IMR-90 (cell line): Measurements from ENCODE around the gene NGB. TPM values are rescaled to one million over a fixed set of nuclear protein-coding genes. Genes with fewer than 3 reads are reported as not detected.
A peak's percentile ranks its signal among the peaks of the same experiment; 100 is the strongest.

Source experiments
- ATAC-seq: fragments of 200-7000 bp; cut with Tn5 transposase; 2 replicates; pipeline ENCODE4 v1.9.1; 2020; ENCODE audit warnings: low read depth, mild to moderate bottlenecking, moderate library complexity
- BruUV-seq: library from RNA; stranded (reverse); fragments of 400-500 nt; replicated peaks from 2 replicates; lab custom pipeline; 2021; lab: Mats Ljungman, UMichigan
- CTCF ChIA-PET: fragments of 300-600 bp; formaldehyde crosslinking; extraction: SDS; loops from one replicate; lab custom pipeline; 2021; ENCODE audit warnings: antibody characterized with exemption; lab: Yijun Ruan, JAX
- POLR2A ChIA-PET: fragments of 300-600 bp; sonication (Branson Sonifier 250); formaldehyde crosslinking; loops from one replicate; lab custom pipeline; 2022; ENCODE audit warnings: antibody characterized with exemption; ENCODE audit not compliant: unreplicated experiment; lab: Charles Lee
- DNase-seq: peaks from one replicate; pipeline ENCODE4 v3.0.0; 2013
- H2AFZ ChIP-seq: replicated peaks from 2 replicates; pipeline ENCODE3; 2013; ENCODE audit warnings: low read length, mild to moderate bottlenecking; ENCODE audit not compliant: poor library complexity
- H2AK5ac ChIP-seq: 2 replicates; pipeline ENCODE4 v1.6.1; 2013; ENCODE audit warnings: low read depth, low read length, inconsistent platforms
- H2AK9ac ChIP-seq: replicated peaks from 2 replicates; pipeline ENCODE3; 2013; ENCODE audit warnings: mild to moderate bottlenecking, low read depth, low read length, moderate library complexity; ENCODE audit not compliant: poor library complexity
- H2BK120ac ChIP-seq: 2 replicates; pipeline ENCODE4 v1.6.1; 2013; ENCODE audit warnings: low read depth, low read length, inconsistent platforms
- H2BK15ac ChIP-seq: 3 replicates; pipeline ENCODE4 v1.6.1; 2013; ENCODE audit warnings: low read depth, low read length, inconsistent platforms
- H2BK20ac ChIP-seq: 2 replicates; pipeline ENCODE4 v1.6.1; 2013; ENCODE audit warnings: low read depth, mild to moderate bottlenecking, inconsistent platforms, low read length, moderate library complexity
- H2BK5ac ChIP-seq: 2 replicates; pipeline ENCODE4 v1.6.1; 2013; ENCODE audit warnings: mild to moderate bottlenecking, low read depth, low read length, inconsistent platforms; ENCODE audit not compliant: poor library complexity, severe bottlenecking
- H3K14ac ChIP-seq: replicated peaks from 2 replicates; pipeline ENCODE4 v1.6.1; 2013; ENCODE audit warnings: low read depth, low read length, inconsistent platforms
- H3K18ac ChIP-seq: 2 replicates; pipeline ENCODE4 v1.6.1; 2013; ENCODE audit warnings: low read depth, low read length, control low read depth
- H3K23ac ChIP-seq: 2 replicates; pipeline ENCODE4 v1.6.1; 2013; ENCODE audit warnings: low read depth, low read length, inconsistent platforms
- H3K27ac ChIP-seq: 2 replicates; pipeline ENCODE4 v1.5.1; 2013; ENCODE audit warnings: mild to moderate bottlenecking, control low read depth, low read length; ENCODE audit not compliant: insufficient read depth
- H3K27me3 ChIP-seq: 2 replicates; pipeline ENCODE4 v1.6.1; 2013; ENCODE audit warnings: low read length; ENCODE audit not compliant: control insufficient read depth, insufficient read depth
- H3K36me3 ChIP-seq: 2 replicates; pipeline ENCODE4 v1.6.1; 2013; ENCODE audit warnings: low read length, mixed read lengths; ENCODE audit not compliant: control insufficient read depth, insufficient read depth
- H3K4ac ChIP-seq: 2 replicates; pipeline ENCODE4 v1.6.1; 2013; ENCODE audit warnings: low read depth, low read length, inconsistent platforms
- H3K4me1 ChIP-seq: 2 replicates; pipeline ENCODE4 v1.6.1; 2013; ENCODE audit warnings: low read length, mixed read lengths; ENCODE audit not compliant: control insufficient read depth, insufficient read depth
- H3K4me2 ChIP-seq: 2 replicates; pipeline ENCODE4 v1.6.1; 2013; ENCODE audit warnings: low read depth, mild to moderate bottlenecking, control low read depth, low read length, moderate library complexity
- H3K4me3 ChIP-seq: 2 replicates; pipeline ENCODE4 v1.5.1; 2013; ENCODE audit warnings: low read depth, mild to moderate bottlenecking, control low read depth, low read length, moderate library complexity; ENCODE audit not compliant: insufficient read depth
- H3K56ac ChIP-seq: 2 replicates; pipeline ENCODE4 v1.6.1; 2013; ENCODE audit warnings: low read length, inconsistent platforms; ENCODE audit not compliant: insufficient read depth; ENCODE audit errors: extremely low read depth
- H3K79me1 ChIP-seq, 2 experiments: 2 replicates each; pipeline ENCODE4 v1.6.1; 2013; ENCODE audit warnings: low read length in 2 of 2, inconsistent platforms in 1 of 2, low read depth in 1 of 2
- H3K9ac ChIP-seq: 2 replicates; pipeline ENCODE4 v1.6.1; 2013; ENCODE audit warnings: low read depth, low read length, control low read depth
- H3K9me1 ChIP-seq: 2 replicates; pipeline ENCODE4 v1.6.1; 2013; ENCODE audit warnings: low read length, inconsistent platforms; ENCODE audit not compliant: insufficient read depth
- H3K9me3 ChIP-seq: 2 replicates; pipeline ENCODE4 v1.6.1; 2013; ENCODE audit warnings: low read length; ENCODE audit not compliant: control insufficient read depth, insufficient read depth
- H4K20me1 ChIP-seq: 2 replicates; pipeline ENCODE4 v1.6.1; 2013; ENCODE audit warnings: low read length, inconsistent platforms; ENCODE audit not compliant: insufficient read depth
- H4K5ac ChIP-seq: 2 replicates; pipeline ENCODE4 v1.6.1; 2013; ENCODE audit warnings: mild to moderate bottlenecking, low read depth, low read length, control low read depth
- H4K8ac ChIP-seq, 2 experiments: 2 replicates each; pipeline ENCODE4 v1.6.1; 2013; ENCODE audit warnings: low read depth in 2 of 2, low read length in 2 of 2, control low read depth in 1 of 2, inconsistent platforms in 1 of 2
- H4K91ac ChIP-seq: 2 replicates; pipeline ENCODE4 v1.6.1; 2013; ENCODE audit warnings: low read depth, low read length, inconsistent platforms; ENCODE audit not compliant: insufficient read depth
- BHLHE40 ChIP-seq: fragments of 150-350 bp; IDR thresholded peaks from 2 replicates; pipeline ENCODE4 v1.6.1; 2016; ENCODE audit warnings: mild to moderate bottlenecking, low read depth, low read length
- CEBPB ChIP-seq: IDR thresholded peaks from 2 replicates; pipeline ENCODE4 v1.6.1; 2012; ENCODE audit warnings: low read depth, low read length, improper control_type of control experiment
- ELK1 ChIP-seq: fragments of 150-350 bp; IDR thresholded peaks from 2 replicates; pipeline ENCODE4 v1.6.1; 2016; ENCODE audit warnings: low read depth, mild to moderate bottlenecking, low read length, moderate library complexity, borderline replicate concordance
- FOS ChIP-seq: fragments of 150-350 bp; IDR thresholded peaks from 2 replicates; pipeline ENCODE4 v1.6.1; 2016; ENCODE audit warnings: low read depth, low read length
- MAZ ChIP-seq: IDR thresholded peaks from 2 replicates; pipeline ENCODE4 v1.6.1; 2012; ENCODE audit warnings: low read depth, mild to moderate bottlenecking, low read length, improper control_type of control experiment, moderate library complexity, borderline replicate concordance
- MXI1 ChIP-seq: IDR thresholded peaks from 2 replicates; pipeline ENCODE4 v1.6.1; 2012; ENCODE audit warnings: low read depth, mild to moderate bottlenecking, low read length, moderate library complexity, borderline replicate concordance
- NFE2L2 ChIP-seq: fragments of 150-350 bp; IDR thresholded peaks from 2 replicates; pipeline ENCODE4 v1.6.1; 2016; ENCODE audit warnings: low read depth, mild to moderate bottlenecking, low read length
- POLR2A ChIP-seq: IDR thresholded peaks from 2 replicates; pipeline ENCODE4 v1.6.1; 2012; ENCODE audit warnings: mild to moderate bottlenecking, low read depth, low read length
- RCOR1 ChIP-seq: IDR thresholded peaks from 2 replicates; pipeline ENCODE4 v1.6.1; 2012; ENCODE audit warnings: mild to moderate bottlenecking, low read length, improper control_type of control experiment; ENCODE audit not compliant: insufficient replicate concordance
- SMC3 ChIP-seq: fragments of 150-350 bp; IDR thresholded peaks from 2 replicates; pipeline ENCODE4 v1.6.1; 2016; ENCODE audit warnings: low read depth, mild to moderate bottlenecking, antibody characterized with exemption, low read length, moderate library complexity
- WGBS, 2 experiments: methylation state at CpG; one replicate each; pipeline versions ENCODE4 v1.1.5 to v1.1.7; 2013; ENCODE audit warnings: missing lambda C conversion rate in 2 of 2; ENCODE audit not compliant: insufficient read length in 1 of 2; ENCODE audit errors: extremely low coverage in 2 of 2; 5-methylcytosine and 5-hydroxymethylcytosine counted together
- dilution Hi-C: fragments of 300-500 bp; cut with HindIII; formaldehyde crosslinking; loops from one replicate; pipeline ENCODE4 v1.14.3; 2018; ENCODE audit warnings: low sequenced_read_pairs; ENCODE audit not compliant: unreplicated experiment
- in situ Hi-C: fragments of 300-500 bp; cut with MboI; formaldehyde crosslinking; loops from 3 replicates; pipeline ENCODE4 v1.14.3; 2019; ENCODE audit warnings: low sequenced_read_pairs, inconsistent platforms, mixed read lengths
- intact Hi-C: fragments of 100-400 bp; cut with micrococcal nuclease; formaldehyde crosslinking; loops from 2 replicates; pipeline ENCODE4 v1.10.0; 2022
- polyA plus RNA-seq, 3 experiments: library from polyadenylated mRNA; depleted of rRNA; stranded (reverse); fragments of >200 nt; gene quantifications; 2 replicates each; pipeline ENCODE4 v1.2.3, GENCODE V29; 2012; ENCODE audit warnings: low replicate concordance in 1 of 3
- total RNA-seq: library from RNA; depleted of rRNA; stranded (reverse); fragments of >200 nt; gene quantifications from 2 replicates; pipeline ENCODE4 v1.2.3, GENCODE V29; 2012

The NGB gene
- total and polyA plus RNA-seq, 2 of the 4 experiments (the other 2 are of a cell fraction) = not detected

- ChIA-PET POLR2A (no interaction called here), CTCF (no interaction called here)
- no peak for TF ChIP-seq BHLHE40
- no peak for TF ChIP-seq NFE2L2
- no peak for TF ChIP-seq FOS
- TF ChIP-seq POLR2A = no peak
- TF ChIP-seq SMC3 = no peak
- no peak for TF ChIP-seq MAZ
- no peak for TF ChIP-seq ELK1
- TF ChIP-seq CEBPB = no peak
- no peak for TF ChIP-seq RCOR1
- TF ChIP-seq MXI1 = no peak
- Histone ChIP-seq H3K56ac (no peak overlapping the region), H3K4me2 (no peak overlapping the region), H2BK15ac (no peak overlapping the region), H3K9me3 (no peaks in the 10 kb centered on the region), H2AK5ac (no peak overlapping the region), H3K27me3 (peaks cover 33% of the 10 kb centered on the region), H2AFZ (peak overlapping the region; percentile 43), H3K14ac (no peak overlapping the region), H3K23ac (no peak overlapping the region), H2BK120ac (no peak overlapping the region), H3K18ac (no peak overlapping the region), H4K8ac (no peak overlapping the region), H3K4ac (no peak overlapping the region), H3K4me1 (no peaks in the 10 kb centered on the region), H2BK5ac (no peak overlapping the region), H3K9me1 (0 out of 2 replicates have a peak, but pooled peaks cover 3% of the 10 kb centered on the region), H3K4me3 (no peak overlapping the region), H3K27ac (no peak overlapping the region), H4K91ac (no peak overlapping the region), H2BK20ac (no peak overlapping the region), H4K20me1 (no peaks in the 10 kb centered on the region; the same call in 1 of the 2 replicates), H3K79me1 (no peaks in the 10 kb centered on the region), H3K9ac (no peak overlapping the region), H4K5ac (no peak overlapping the region), H2AK9ac (no peak overlapping the region), H3K36me3 (no peaks in the 10 kb centered on the region)
- ATAC-seq (no peak), DNase-seq (no peak)
- intact Hi-C loops (no loop called here), in situ Hi-C loops (no loop called here), dilution Hi-C loops (no loop called here)
- BruUV-seq = no TSS peak
- 90% methylated on average over 2 of the region's 11 CpGs; no CpG with 5 or more reads in 1 of the 2 experiments for WGBS, 2 experiments
These were observed 10.8 kb downstream of the NGB start for GRCh38 chr14:77260199-77260598.
